MM.1S (cell line): ENCODE data around the gene GALNT15.

Experiments
- DNase-seq: peaks from one replicate; pipeline ENCODE4 v3.0.0-alpha.2; 2015
- H2AFZ ChIP-seq: fragments of 300-600 bp; sonication (generic); 2 replicates; pipeline ENCODE4 v1.6.0; 2016; ENCODE audit warnings: antibody characterized with exemption, low read length
- H3F3A ChIP-seq: fragments of 300-600 bp; sonication (generic); 2 replicates; pipeline ENCODE4 v1.6.1; 2016; ENCODE audit warnings: mild to moderate bottlenecking, antibody characterized with exemption, low read length, moderate library complexity, mixed read lengths; ENCODE audit not compliant: insufficient read depth
- H3K27ac ChIP-seq: fragments of 300-600 bp; sonication (generic); 2 replicates; pipeline ENCODE4 v1.5.1; 2016; ENCODE audit warnings: mild to moderate bottlenecking, low read length
- H3K27me3 ChIP-seq: fragments of 300-600 bp; sonication (generic); replicated peaks from 2 replicates; pipeline ENCODE4 v1.6.0; 2016; ENCODE audit warnings: low read length; ENCODE audit not compliant: insufficient read depth
- H3K36me3 ChIP-seq: fragments of 300-600 bp; sonication (generic); replicated peaks from 2 replicates; pipeline ENCODE4 v1.6.1; 2016; ENCODE audit warnings: mild to moderate bottlenecking, low read length, mixed read lengths; ENCODE audit not compliant: insufficient read depth
- H3K4me1 ChIP-seq: fragments of 300-600 bp; sonication (generic); 2 replicates; pipeline ENCODE4 v1.6.1; 2016; ENCODE audit warnings: low read length, mixed read lengths
- H3K4me2 ChIP-seq: fragments of 300-600 bp; sonication (generic); 2 replicates; pipeline ENCODE4 v1.6.0; 2016; ENCODE audit warnings: low read depth, low read length
- H3K4me3 ChIP-seq: fragments of 300-600 bp; sonication (generic); 2 replicates; pipeline ENCODE4 v1.5.1; 2016; ENCODE audit warnings: low read length, mixed read lengths
- H3K79me2 ChIP-seq: fragments of 300-600 bp; sonication (generic); 2 replicates; pipeline ENCODE4 v1.6.1; 2016; ENCODE audit warnings: mixed run types, low read length, mixed read lengths
- H3K9ac ChIP-seq: fragments of 300-600 bp; sonication (generic); 2 replicates; pipeline ENCODE4 v1.6.1; 2016; ENCODE audit warnings: low read length, mixed read lengths
- H3K9me2 ChIP-seq: fragments of 300-600 bp; sonication (generic); replicated peaks from 2 replicates; pipeline ENCODE4 v1.6.1; 2016; ENCODE audit warnings: mild to moderate bottlenecking, low read length, mixed read lengths; ENCODE audit not compliant: insufficient read depth
- H3K9me3 ChIP-seq: fragments of 300-600 bp; sonication (generic); replicated peaks from 2 replicates; pipeline ENCODE4 v1.6.1; 2016; ENCODE audit warnings: mild to moderate bottlenecking, low read length, mixed read lengths; ENCODE audit not compliant: insufficient read depth
- H4K20me1 ChIP-seq: fragments of 300-600 bp; sonication (generic); 2 replicates; pipeline ENCODE4 v1.6.1; 2016; ENCODE audit warnings: mild to moderate bottlenecking, low read length, moderate library complexity, mixed read lengths; ENCODE audit not compliant: insufficient read depth
- EZH2 ChIP-seq: fragments of 300-600 bp; sonication (generic); optimal IDR thresholded peaks from 2 replicates; pipeline ENCODE3; 2017; ENCODE audit warnings: low read depth, mild to moderate bottlenecking, antibody characterized with exemption, low read length, mixed read lengths
- EZH2phosphoT487 ChIP-seq: fragments of 300-600 bp; sonication (generic); IDR thresholded peaks from 2 replicates; pipeline ENCODE4 v1.6.1; 2018; ENCODE audit warnings: antibody characterized with exemption, low read length
- TF ChIP-seq, protein P1 (sequence below): fragments of 300-600 bp; sonication (generic); IDR thresholded peaks from 2 replicates; pipeline ENCODE4 v1.5.1; 2016; ENCODE audit warnings: antibody characterized with exemption, low read length, mixed read lengths

The GALNT15 gene

DNA sequence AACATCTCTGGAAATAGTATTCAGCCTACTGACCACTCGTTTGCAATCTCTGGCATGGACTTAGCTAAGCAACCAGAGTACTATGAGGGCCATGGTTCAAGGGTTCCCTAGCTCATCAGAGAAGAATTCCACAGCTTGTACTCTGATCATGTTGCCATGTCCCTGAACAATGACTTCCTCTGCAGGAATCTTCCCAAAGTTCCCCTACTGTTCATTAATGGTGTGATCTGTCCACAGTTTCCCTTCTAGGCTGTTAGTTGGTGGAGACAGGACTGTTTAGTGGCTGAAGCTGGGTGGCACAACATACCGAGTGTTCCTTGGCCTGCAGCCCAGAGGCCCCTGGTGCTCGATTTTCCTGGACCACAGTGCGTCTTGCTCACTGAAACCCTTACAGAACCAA lies 44.4 kb upstream of the GALNT15 start:
- Histone ChIP-seq H3K4me2 (no peak overlapping the region), H3K27ac (no peak overlapping the region), H3K9me3 (no peaks in the 10 kb centered on the region), H3K79me2 (no peaks in the 10 kb centered on the region), H2AFZ (no peak overlapping the region), H3K4me3 (no peak overlapping the region), H3K4me1 (no peaks in the 10 kb centered on the region), H3F3A (no peaks in the 10 kb centered on the region), H3K36me3 (no peaks in the 10 kb centered on the region), H3K9me2 (no peaks in the 10 kb centered on the region), H3K27me3 (no peaks in the 10 kb centered on the region), H4K20me1 (no peaks in the 10 kb centered on the region), H3K9ac (no peak overlapping the region)
- TF ChIP-seq, protein P1, sequence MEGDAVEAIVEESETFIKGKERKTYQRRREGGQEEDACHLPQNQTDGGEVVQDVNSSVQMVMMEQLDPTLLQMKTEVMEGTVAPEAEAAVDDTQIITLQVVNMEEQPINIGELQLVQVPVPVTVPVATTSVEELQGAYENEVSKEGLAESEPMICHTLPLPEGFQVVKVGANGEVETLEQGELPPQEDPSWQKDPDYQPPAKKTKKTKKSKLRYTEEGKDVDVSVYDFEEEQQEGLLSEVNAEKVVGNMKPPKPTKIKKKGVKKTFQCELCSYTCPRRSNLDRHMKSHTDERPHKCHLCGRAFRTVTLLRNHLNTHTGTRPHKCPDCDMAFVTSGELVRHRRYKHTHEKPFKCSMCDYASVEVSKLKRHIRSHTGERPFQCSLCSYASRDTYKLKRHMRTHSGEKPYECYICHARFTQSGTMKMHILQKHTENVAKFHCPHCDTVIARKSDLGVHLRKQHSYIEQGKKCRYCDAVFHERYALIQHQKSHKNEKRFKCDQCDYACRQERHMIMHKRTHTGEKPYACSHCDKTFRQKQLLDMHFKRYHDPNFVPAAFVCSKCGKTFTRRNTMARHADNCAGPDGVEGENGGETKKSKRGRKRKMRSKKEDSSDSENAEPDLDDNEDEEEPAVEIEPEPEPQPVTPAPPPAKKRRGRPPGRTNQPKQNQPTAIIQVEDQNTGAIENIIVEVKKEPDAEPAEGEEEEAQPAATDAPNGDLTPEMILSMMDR = no peak
- DNase-seq = no peak

DNA sequence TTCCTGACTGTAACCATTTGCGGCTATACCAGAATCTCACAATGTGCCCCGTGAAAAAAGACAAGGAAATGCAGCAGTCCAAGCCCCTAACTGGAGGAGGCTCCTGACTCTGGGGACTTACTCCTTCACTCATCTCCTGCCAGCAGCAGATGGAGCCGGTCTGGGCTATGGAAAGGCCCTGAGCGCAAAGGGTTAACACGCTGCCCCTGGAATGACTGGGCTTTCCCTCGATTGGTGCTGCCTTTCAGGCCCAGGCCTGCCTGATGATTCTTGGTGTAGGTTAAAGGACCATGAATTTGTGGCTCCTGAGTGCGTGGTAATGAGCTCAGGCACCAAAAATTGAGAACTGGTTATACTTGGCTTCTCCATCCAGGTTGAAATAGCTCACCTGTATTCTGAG lies 42.3 kb upstream of the GALNT15 start:
- no peaks in the 10 kb centered on the region for H3K4me1 ChIP-seq
- no peaks in the 10 kb centered on the region for H3K27me3 ChIP-seq
- no peak for TF ChIP-seq EZH2
- TF ChIP-seq, protein P1 = no peak
- no peak for TF ChIP-seq EZH2phosphoT487
- H3K36me3 ChIP-seq = no peaks in the 10 kb centered on the region
- H3K9me3 ChIP-seq = no peaks in the 10 kb centered on the region
- no peak overlapping the region for H3K27ac ChIP-seq
- no peaks in the 10 kb centered on the region for H4K20me1 ChIP-seq
- no peak overlapping the region for H3K4me2 ChIP-seq
- no peaks in the 10 kb centered on the region for H3F3A ChIP-seq
- no peaks in the 10 kb centered on the region for H3K79me2 ChIP-seq
- DNase-seq = no peak
- H3K9me2 ChIP-seq = no peaks in the 10 kb centered on the region
- H3K9ac ChIP-seq = no peak overlapping the region
- H3K4me3 ChIP-seq = no peak overlapping the region
- no peak overlapping the region for H2AFZ ChIP-seq

DNA sequence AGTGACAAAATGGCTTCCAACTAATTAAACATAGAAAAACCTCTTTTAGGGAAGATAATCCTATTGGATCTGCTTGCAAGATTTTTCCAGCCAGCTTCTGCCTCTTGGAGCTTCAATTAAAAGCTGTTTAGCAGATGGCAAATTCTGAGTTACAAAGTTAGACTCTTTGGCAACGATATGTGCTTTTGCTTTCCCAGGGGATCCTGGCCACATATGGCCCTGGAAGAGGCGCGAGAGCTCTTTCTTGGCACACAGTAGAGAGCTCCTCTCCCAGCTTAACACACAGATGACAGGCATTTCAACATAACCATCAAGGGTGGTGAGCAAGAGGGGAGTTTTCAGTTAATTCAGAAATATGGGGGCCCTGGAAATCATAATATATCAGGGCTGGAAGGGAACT lies 41.6 kb upstream of the GALNT15 start:
- Histone ChIP-seq H3K4me2 (no peak overlapping the region), H3K4me1 (no peaks in the 10 kb centered on the region), H3K9ac (no peak overlapping the region), H3K4me3 (no peak overlapping the region), H3K9me2 (no peaks in the 10 kb centered on the region), H3K27me3 (no peaks in the 10 kb centered on the region), H3K79me2 (no peaks in the 10 kb centered on the region), H2AFZ (no peak overlapping the region), H3K36me3 (no peaks in the 10 kb centered on the region), H3K9me3 (no peaks in the 10 kb centered on the region), H4K20me1 (no peaks in the 10 kb centered on the region), H3K27ac (no peak overlapping the region), H3F3A (no peaks in the 10 kb centered on the region)
- no peak for TF ChIP-seq EZH2phosphoT487
- TF ChIP-seq EZH2 = no peak
- TF ChIP-seq, protein P1 = no peak
- DNase-seq = no peak
